Smooth muscle cell (in vitro differentiated cells): ENCODE measurements around the gene EPS8. TPM values are rescaled to one million over a fixed set of nuclear protein-coding genes. Genes with fewer than 3 reads are reported as not detected.

ENCODE experiments used
- DNase-seq: peaks from one replicate; lab custom pipeline; 2025; ENCODE audit not compliant: unreplicated experiment; lab: John Stamatoyannopoulos, UW
- H2AFZ ChIP-seq: fragments of 200-600 bp; sonication (generic); 2 replicates; pipeline ENCODE4 v1.6.0; 2016; ENCODE audit warnings: antibody characterized with exemption, low read depth, mild to moderate bottlenecking
- H3F3A ChIP-seq: fragments of 200-600 bp; sonication (generic); 2 replicates; pipeline ENCODE4 v1.6.0; 2017; ENCODE audit warnings: antibody characterized with exemption, low read depth
- H3K27ac ChIP-seq: fragments of 200-600 bp; sonication (generic); 2 replicates; pipeline ENCODE4 v1.5.1; 2016; ENCODE audit warnings: low read depth, mild to moderate bottlenecking
- H3K27me3 ChIP-seq: fragments of 200-600 bp; sonication (generic); 2 replicates; pipeline ENCODE4 v1.6.1; 2016; ENCODE audit warnings: low read depth, mild to moderate bottlenecking
- H3K36me3 ChIP-seq: fragments of 200-600 bp; sonication (generic); 2 replicates; pipeline ENCODE4 v1.5.1; 2016; ENCODE audit warnings: low read depth
- H3K4me1 ChIP-seq: fragments of 200-600 bp; sonication (generic); 2 replicates; pipeline ENCODE4 v1.5.1; 2016; ENCODE audit warnings: low read depth
- H3K4me2 ChIP-seq: fragments of 200-600 bp; sonication (generic); 2 replicates; pipeline ENCODE4 v1.6.0; 2016; ENCODE audit warnings: mild to moderate bottlenecking
- H3K4me3 ChIP-seq: fragments of 200-600 bp; sonication (generic); 2 replicates; pipeline ENCODE4 v1.5.1; 2016; ENCODE audit warnings: mild to moderate bottlenecking
- H3K79me2 ChIP-seq: fragments of 200-600 bp; sonication (generic); 2 replicates; pipeline ENCODE4 v1.6.0; 2016; ENCODE audit warnings: low read depth, mild to moderate bottlenecking
- H3K9ac ChIP-seq: fragments of 200-600 bp; sonication (generic); 2 replicates; pipeline ENCODE4 v1.6.0; 2016; ENCODE audit warnings: low read depth
- H3K9me3 ChIP-seq: fragments of 200-600 bp; sonication (generic); replicated peaks from 2 replicates; pipeline ENCODE4 v1.5.1; 2016; ENCODE audit warnings: low read depth
- H4K20me1 ChIP-seq: fragments of 200-600 bp; sonication (generic); 2 replicates; pipeline ENCODE4 v1.6.0; 2016; ENCODE audit warnings: low read depth
- WGBS: methylation state at CpG from one replicate; pipeline ENCODE4 v1.1.7; 2016; ENCODE audit warnings: low lambda C conversion rate; 5-methylcytosine and 5-hydroxymethylcytosine counted together
- polyA plus RNA-seq: library from polyadenylated mRNA; unstranded; fragments of >200 nt; fragmentation: Nextera tagmentation; extraction: Ambion mirVana; gene quantifications from 2 replicates; pipeline ENCODE4 v1.2.1, GENCODE V29; 2016
- total RNA-seq: library from RNA; depleted of rRNA; stranded (reverse); fragments of >200 nt; gene quantifications from 2 replicates; pipeline ENCODE4 v1.2.3, GENCODE V29; 2014
- TF ChIP-seq, protein P1 (sequence below): fragments of 200-600 bp; sonication (generic); IDR thresholded peaks from 2 replicates; pipeline ENCODE4 v1.5.1; 2017; ENCODE audit warnings: borderline replicate concordance, mild to moderate bottlenecking, antibody characterized with exemption; ENCODE audit not compliant: insufficient read depth, poor library complexity, severe bottlenecking

Gene EPS8
- total and polyA plus RNA-seq, 2 experiments from 2014 or later = 27.5 to 68.3 TPM

DNA sequence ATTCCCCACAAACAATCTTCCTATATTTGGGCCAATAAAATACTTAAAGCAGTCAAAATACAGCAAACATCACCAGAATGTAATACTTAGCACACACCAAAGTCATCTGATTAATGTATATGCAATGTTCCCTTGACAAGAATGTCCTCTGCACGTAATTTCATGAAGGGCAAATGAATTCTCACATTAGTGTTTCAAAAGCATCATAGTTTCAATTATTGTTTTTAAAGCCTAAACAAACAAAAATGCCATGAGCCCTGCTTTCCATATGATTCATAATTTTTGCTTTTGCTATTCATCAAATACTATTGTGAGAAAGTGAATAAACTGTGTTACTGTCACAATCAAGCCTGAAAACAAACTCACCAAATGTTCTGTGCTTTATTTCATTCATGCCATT, 156.0 kb downstream of the EPS8 start:
- 57% methylated on average over 1 of the region's 1 CpG for WGBS
- peak overlapping the region; percentile 63 for H3K4me2 ChIP-seq
- TF ChIP-seq, protein P1, sequence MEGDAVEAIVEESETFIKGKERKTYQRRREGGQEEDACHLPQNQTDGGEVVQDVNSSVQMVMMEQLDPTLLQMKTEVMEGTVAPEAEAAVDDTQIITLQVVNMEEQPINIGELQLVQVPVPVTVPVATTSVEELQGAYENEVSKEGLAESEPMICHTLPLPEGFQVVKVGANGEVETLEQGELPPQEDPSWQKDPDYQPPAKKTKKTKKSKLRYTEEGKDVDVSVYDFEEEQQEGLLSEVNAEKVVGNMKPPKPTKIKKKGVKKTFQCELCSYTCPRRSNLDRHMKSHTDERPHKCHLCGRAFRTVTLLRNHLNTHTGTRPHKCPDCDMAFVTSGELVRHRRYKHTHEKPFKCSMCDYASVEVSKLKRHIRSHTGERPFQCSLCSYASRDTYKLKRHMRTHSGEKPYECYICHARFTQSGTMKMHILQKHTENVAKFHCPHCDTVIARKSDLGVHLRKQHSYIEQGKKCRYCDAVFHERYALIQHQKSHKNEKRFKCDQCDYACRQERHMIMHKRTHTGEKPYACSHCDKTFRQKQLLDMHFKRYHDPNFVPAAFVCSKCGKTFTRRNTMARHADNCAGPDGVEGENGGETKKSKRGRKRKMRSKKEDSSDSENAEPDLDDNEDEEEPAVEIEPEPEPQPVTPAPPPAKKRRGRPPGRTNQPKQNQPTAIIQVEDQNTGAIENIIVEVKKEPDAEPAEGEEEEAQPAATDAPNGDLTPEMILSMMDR = no peak
- no peaks in the 10 kb centered on the region for H3K36me3 ChIP-seq
- no peaks in the 10 kb centered on the region for H4K20me1 ChIP-seq
- H3K27me3 ChIP-seq = no peaks in the 10 kb centered on the region
- H2AFZ ChIP-seq = no peak overlapping the region
- H3K4me3 ChIP-seq = no peak overlapping the region
- peaks cover 16% of the 10 kb centered on the region for H3F3A ChIP-seq
- no peaks in the 10 kb centered on the region for H3K79me2 ChIP-seq
- no peak overlapping the region for H3K9ac ChIP-seq
- peaks cover 54% of the 10 kb centered on the region for H3K4me1 ChIP-seq
- no peaks in the 10 kb centered on the region for H3K9me3 ChIP-seq
- H3K27ac ChIP-seq = peak overlapping the region; percentile 73
- DNase-seq = no peak

DNA sequence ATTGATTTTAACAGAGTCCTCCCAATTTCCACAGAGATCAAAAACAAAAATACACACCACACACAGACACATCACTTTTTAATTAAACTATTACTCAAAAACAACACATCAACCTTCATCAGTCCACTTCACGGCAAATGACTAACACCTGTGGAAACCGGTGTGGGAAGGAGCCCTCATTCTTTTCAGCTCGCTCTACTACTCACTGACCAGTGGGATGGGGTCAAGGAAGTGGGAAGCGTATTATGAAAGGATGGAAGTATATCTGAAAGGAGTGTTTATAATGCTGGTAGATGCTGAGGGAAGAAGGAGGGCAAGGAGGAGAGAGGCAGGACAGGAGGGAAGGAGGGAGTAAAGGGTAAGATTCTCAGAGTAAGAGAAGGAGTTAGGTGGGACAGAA, 156.5 kb downstream of the EPS8 start:
- Histone ChIP-seq H2AFZ (no peak overlapping the region), H4K20me1 (no peaks in the 10 kb centered on the region), H3F3A (peaks cover 16% of the 10 kb centered on the region), H3K79me2 (no peaks in the 10 kb centered on the region), H3K27me3 (no peaks in the 10 kb centered on the region), H3K4me3 (no peak overlapping the region), H3K4me2 (peak overlapping the region; percentile 63), H3K27ac (no peak overlapping the region), H3K4me1 (peaks cover 51% of the 10 kb centered on the region), H3K9ac (no peak overlapping the region), H3K9me3 (no peaks in the 10 kb centered on the region), H3K36me3 (no peaks in the 10 kb centered on the region)
- TF ChIP-seq, protein P1 = no peak
- 79% methylated on average over 4 of the region's 4 CpGs for WGBS
- no peak for DNase-seq

DNA sequence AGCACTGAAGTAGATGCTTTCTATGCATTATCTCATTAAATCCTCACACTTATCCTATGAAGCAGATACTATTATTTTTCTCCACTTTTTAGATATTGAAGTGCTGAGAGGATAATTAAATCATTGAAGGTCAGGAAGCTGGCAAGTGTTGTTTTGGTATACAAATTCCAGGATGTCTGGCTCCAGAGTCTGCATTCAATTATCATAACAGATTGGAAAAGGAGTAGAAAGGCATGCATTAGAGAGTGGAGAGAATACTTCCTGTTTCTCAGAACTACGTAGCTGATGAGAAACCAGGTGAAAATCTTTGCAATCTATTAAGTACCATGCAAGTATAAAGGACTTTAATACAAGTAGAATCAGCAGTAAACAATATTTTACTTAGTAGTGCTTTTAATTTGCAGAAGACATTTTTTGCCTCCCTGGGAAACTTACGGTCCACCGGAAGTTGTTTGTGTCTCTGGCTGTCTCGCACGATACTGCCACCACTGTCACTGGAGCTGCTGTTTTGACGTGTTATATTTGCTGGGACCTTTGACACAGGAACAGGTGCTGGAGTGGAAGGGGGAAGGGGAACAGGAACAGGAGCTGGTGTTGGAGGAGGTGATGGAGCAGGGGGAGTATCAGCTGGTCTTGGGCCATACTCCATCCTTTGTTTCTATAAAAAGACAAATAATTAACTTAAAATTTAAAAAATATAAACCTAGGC, 158.0 kb downstream of the EPS8 start:
- Histone ChIP-seq H3K4me1 (peaks cover 37% of the 10 kb centered on the region), H4K20me1 (no peaks in the 10 kb centered on the region), H3K9ac (no peak overlapping the region), H2AFZ (no peak overlapping the region), H3K79me2 (no peaks in the 10 kb centered on the region), H3K9me3 (no peaks in the 10 kb centered on the region), H3K27ac (peak overlapping the region; percentile 95), H3K27me3 (no peaks in the 10 kb centered on the region), H3K36me3 (no peaks in the 10 kb centered on the region), H3F3A (peaks cover 16% of the 10 kb centered on the region), H3K4me3 (no peak overlapping the region), H3K4me2 (no peak overlapping the region)
- no peak for DNase-seq
- TF ChIP-seq, protein P1 = no peak
- 79% methylated on average over 6 of the region's 6 CpGs for WGBS

DNA sequence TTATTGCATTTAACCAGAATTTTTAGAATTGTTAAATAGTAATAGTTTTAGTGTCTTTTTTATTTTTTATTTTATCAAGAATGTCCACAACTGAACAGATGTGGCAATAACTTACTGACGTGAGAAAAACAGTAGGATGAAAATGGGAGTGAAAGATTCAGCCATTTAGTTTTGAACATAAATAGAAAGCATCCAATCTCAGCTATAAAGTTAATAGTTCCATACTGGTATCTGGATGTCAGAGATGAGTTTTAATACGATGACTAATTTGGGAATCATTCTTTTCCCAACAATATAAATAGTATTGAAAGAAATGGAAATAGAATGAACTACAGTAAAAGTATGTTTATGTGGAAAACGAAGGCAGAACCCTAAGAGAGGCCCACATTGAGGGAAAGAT, 159.4 kb downstream of the EPS8 start:
- H3K4me1 ChIP-seq = peaks cover 34% of the 10 kb centered on the region

More for the DNA sequence above, 159.4 kb downstream of the EPS8 start:
- Histone ChIP-seq H3K9me3 (no peaks in the 10 kb centered on the region), H3K4me2 (peak overlapping the region; percentile 74), H3F3A (peaks cover 16% of the 10 kb centered on the region), H3K27ac (peak overlapping the region; percentile 95), H3K36me3 (no peaks in the 10 kb centered on the region), H3K79me2 (no peaks in the 10 kb centered on the region), H3K9ac (peak overlapping the region; percentile 59), H4K20me1 (no peaks in the 10 kb centered on the region), H3K4me3 (peak overlapping the region; percentile 1), H3K27me3 (no peaks in the 10 kb centered on the region), H2AFZ (no peak overlapping the region)
- TF ChIP-seq, protein P1 = no peak
- DNase-seq = no peak
- 28% methylated on average over 3 of the region's 3 CpGs for WGBS
